Measurements from ENCODE around the gene E4F1.

DNA sequence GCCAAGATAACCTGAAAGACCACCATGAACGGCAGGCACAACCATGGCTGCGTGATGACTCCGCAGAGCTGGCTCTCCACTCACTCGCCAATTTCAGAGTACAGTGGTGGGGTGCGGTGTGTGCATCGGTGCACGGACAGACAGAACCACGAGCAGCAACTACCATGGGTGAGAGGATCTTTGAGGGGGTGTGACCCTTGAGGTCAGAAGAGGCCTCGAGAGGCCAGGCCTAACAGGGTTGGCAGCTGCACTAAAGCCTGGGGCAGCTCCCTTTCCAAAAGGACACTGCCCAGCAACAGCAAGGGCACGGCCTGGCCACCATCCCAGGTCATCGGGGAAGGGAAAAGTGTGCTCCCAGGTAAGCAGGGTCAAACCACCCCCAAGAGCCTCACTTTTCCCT is 29.9 kb downstream of the E4F1 start:
- TF ChIP-seq EZH2 (IDR thresholded peaks at IDR 0.05; ENCODE audit: low read length, unreplicated experiment) (no peak), EZH2phosphoT487 (IDR thresholded peaks at IDR 0.05; ENCODE audit: borderline replicate concordance, low read length) (no peak)
